ENCODE measurements around the gene ARHGAP18.
A peak's percentile ranks its signal among the peaks of the same experiment; 100 is the strongest.

Gene ARHGAP18

DNA sequence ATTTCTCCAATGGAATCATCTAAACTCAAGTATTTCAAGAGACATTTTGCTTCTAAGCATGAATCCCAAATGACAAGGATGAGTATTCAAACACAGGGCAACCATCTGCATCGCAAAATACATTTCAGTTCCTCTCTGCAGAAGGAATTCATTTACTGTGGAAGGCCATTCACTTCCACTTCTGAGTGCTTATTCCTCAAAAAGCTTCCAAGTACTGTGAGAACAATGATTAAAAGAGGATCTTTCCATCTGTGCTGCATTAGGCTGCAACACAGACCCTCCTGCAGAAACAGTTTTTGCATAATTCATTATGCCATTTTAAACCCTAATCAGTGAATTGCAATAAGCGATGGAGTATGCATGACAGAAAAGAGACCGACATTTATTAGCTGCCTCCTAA, 52.5 kb downstream of the ARHGAP18 start:
- no peak overlapping the region for H2AFZ ChIP-seq (ENCODE audit: low read length, unreplicated experiment)
- no peaks in the 10 kb centered on the region for H3K36me3 ChIP-seq (ENCODE audit: insufficient read depth, low read length)
- H3K79me2 ChIP-seq (ENCODE audit: control insufficient read depth, insufficient read depth, low read length, unreplicated experiment): peaks cover 82% of the 10 kb centered on the region
- no peak overlapping the region for H3K27ac ChIP-seq (ENCODE audit: low read depth, low read length)
- peaks cover 12% of the 10 kb centered on the region for H3K4me1 ChIP-seq (ENCODE audit: control insufficient read depth, insufficient read depth, low read length, unreplicated experiment)
- H3K4me3 ChIP-seq (ENCODE audit: low read depth, low read length): no peak overlapping the region
- no peaks in the 10 kb centered on the region for H3K27me3 ChIP-seq (ENCODE audit: insufficient read depth, low read length)

- Histone ChIP-seq H3K36me3 (ENCODE audit: insufficient read depth, low read length) (no peaks in the 10 kb centered on the region), H3K4me1 (ENCODE audit: control insufficient read depth, insufficient read depth, low read length, unreplicated experiment) (peaks cover 24% of the 10 kb centered on the region), H3K27me3 (ENCODE audit: insufficient read depth, low read length) (no peaks in the 10 kb centered on the region), H2AFZ (ENCODE audit: low read length, unreplicated experiment) (no peak overlapping the region), H3K4me3 (ENCODE audit: low read depth, low read length) (no peak overlapping the region), H3K79me2 (ENCODE audit: control insufficient read depth, insufficient read depth, low read length, unreplicated experiment) (peaks cover 84% of the 10 kb centered on the region), H3K27ac (ENCODE audit: low read depth, low read length) (no peak overlapping the region)
Observed at GRCh38 chr6:129655334-129655733, 54.6 kb downstream of the ARHGAP18 start.

GRCh38 chr6:129653746-129654145, 56.2 kb downstream of the ARHGAP18 start:
- peaks cover 20% of the 10 kb centered on the region for H3K4me1 ChIP-seq (ENCODE audit: control insufficient read depth, insufficient read depth, low read length, unreplicated experiment)

DNA sequence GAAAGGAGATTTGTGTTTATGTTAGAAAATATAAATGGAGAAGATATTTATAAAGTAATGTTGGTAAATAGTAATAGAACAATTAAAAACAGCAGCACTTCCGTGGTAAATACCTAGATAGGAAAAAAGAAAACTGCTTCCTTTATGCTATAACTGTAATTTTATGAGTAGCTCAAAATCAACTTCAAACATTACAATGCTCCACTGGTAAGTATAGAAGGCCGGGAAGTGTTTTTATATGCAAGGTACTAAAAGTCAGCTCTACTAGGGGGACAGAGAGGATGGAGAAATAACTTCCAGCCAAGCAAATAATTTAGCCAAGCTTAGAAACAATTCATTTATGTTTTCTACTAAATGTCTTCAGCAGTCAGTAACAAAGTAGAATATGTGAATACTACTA, 56.7 kb downstream of the ARHGAP18 start:
- no peak overlapping the region for H3K4me3 ChIP-seq (ENCODE audit: low read depth, low read length)
- H3K79me2 ChIP-seq (ENCODE audit: control insufficient read depth, insufficient read depth, low read length, unreplicated experiment): peaks cover 75% of the 10 kb centered on the region
- no peak overlapping the region for H2AFZ ChIP-seq (ENCODE audit: low read length, unreplicated experiment)
- no peak overlapping the region for H3K27ac ChIP-seq (ENCODE audit: low read depth, low read length)
- H3K36me3 ChIP-seq (ENCODE audit: insufficient read depth, low read length): no peaks in the 10 kb centered on the region
- H3K27me3 ChIP-seq (ENCODE audit: insufficient read depth, low read length): no peaks in the 10 kb centered on the region
- peaks cover 20% of the 10 kb centered on the region for H3K4me1 ChIP-seq (ENCODE audit: control insufficient read depth, insufficient read depth, low read length, unreplicated experiment)

More at GRCh38 chr6:129653746-129654145, 56.2 kb downstream of the ARHGAP18 start:
- H3K79me2 ChIP-seq (ENCODE audit: control insufficient read depth, insufficient read depth, low read length, unreplicated experiment): peaks cover 76% of the 10 kb centered on the region
- no peak overlapping the region for H2AFZ ChIP-seq (ENCODE audit: low read length, unreplicated experiment)
- H3K4me3 ChIP-seq (ENCODE audit: low read depth, low read length): no peak overlapping the region
- no peak overlapping the region for H3K27ac ChIP-seq (ENCODE audit: low read depth, low read length)
- no peaks in the 10 kb centered on the region for H3K27me3 ChIP-seq (ENCODE audit: insufficient read depth, low read length)
- no peaks in the 10 kb centered on the region for H3K36me3 ChIP-seq (ENCODE audit: insufficient read depth, low read length)

- Histone ChIP-seq H3K36me3 (ENCODE audit: insufficient read depth, low read length) (no peaks in the 10 kb centered on the region), H3K4me3 (ENCODE audit: low read depth, low read length) (no peak overlapping the region), H3K27me3 (ENCODE audit: insufficient read depth, low read length) (no peaks in the 10 kb centered on the region), H3K4me1 (ENCODE audit: control insufficient read depth, insufficient read depth, low read length, unreplicated experiment) (peaks cover 34% of the 10 kb centered on the region), H3K27ac (ENCODE audit: low read depth, low read length) (no peak overlapping the region), H3K79me2 (ENCODE audit: control insufficient read depth, insufficient read depth, low read length, unreplicated experiment) (peaks cover 75% of the 10 kb centered on the region), H2AFZ (ENCODE audit: low read length, unreplicated experiment) (no peak overlapping the region)
Observed at GRCh38 chr6:129651291-129651691, 58.7 kb downstream of the ARHGAP18 start.

DNA sequence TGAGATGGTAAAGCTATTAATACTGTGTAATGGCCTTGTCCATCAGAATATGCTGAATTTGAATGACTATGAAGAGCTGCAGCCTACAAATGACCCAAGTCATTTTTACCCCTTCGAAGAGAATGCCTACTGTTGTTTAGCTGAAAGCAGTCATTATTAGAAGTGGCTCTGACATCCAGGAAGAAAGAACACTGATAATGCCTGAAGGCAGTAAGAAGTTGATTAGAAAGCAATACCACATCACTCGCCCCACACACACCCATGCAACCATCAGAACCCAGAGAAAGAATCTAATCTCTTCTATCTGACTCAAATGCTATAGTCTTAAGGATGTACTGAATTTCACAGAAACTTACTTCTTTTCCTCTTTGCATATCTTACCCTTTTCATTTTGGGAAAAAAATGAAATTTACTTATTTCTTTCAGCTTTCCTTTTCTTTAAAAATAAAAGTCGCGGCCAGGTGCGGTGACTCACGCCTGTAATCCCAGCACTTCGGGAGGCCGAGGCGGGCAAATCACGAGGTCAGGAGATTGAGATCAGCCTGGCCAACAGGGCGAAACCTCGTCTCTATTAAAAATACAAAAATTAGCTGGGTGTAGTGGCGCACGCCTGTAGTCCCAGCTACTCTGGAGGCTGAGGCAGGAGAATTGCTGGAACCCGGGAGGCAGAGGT, 61.0 kb downstream of the ARHGAP18 start:
- no peak overlapping the region for H3K27ac ChIP-seq (ENCODE audit: low read depth, low read length)
- H3K36me3 ChIP-seq (ENCODE audit: insufficient read depth, low read length): no peaks in the 10 kb centered on the region
- peaks cover 57% of the 10 kb centered on the region for H3K79me2 ChIP-seq (ENCODE audit: control insufficient read depth, insufficient read depth, low read length, unreplicated experiment)
- no peak overlapping the region for H3K4me3 ChIP-seq (ENCODE audit: low read depth, low read length)
- H3K4me1 ChIP-seq (ENCODE audit: control insufficient read depth, insufficient read depth, low read length, unreplicated experiment): peaks cover 55% of the 10 kb centered on the region
- no peak overlapping the region for H2AFZ ChIP-seq (ENCODE audit: low read length, unreplicated experiment)
- H3K27me3 ChIP-seq (ENCODE audit: insufficient read depth, low read length): no peaks in the 10 kb centered on the region

DNA sequence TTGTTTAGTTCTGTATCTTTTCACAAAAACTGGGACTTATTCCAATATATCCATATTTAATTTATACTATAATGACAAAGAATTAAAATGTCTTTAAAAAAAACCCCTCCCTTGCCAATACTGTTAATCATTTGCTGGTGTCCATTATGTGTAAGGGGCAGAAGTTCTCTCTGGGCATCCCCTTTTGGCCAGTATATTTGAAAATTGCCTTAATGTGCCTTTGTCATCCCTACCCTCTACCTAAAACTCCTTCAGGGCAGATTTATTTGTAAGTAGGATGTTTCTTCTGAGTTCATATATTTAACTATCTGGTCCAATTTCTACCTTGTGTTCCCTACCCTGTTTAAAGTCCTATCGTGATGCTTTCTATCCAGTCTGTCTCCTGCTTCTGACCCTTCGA, 62.9 kb downstream of the ARHGAP18 start:
- H3K4me1 ChIP-seq (ENCODE audit: control insufficient read depth, insufficient read depth, low read length, unreplicated experiment): peaks cover 53% of the 10 kb centered on the region

GRCh38 chr6:129646642-129647041, 63.3 kb downstream of the ARHGAP18 start:
- no peaks in the 10 kb centered on the region for H3K36me3 ChIP-seq (ENCODE audit: insufficient read depth, low read length)
- peak overlapping the region; percentile 58 for H2AFZ ChIP-seq (ENCODE audit: low read length, unreplicated experiment)
- H3K27ac ChIP-seq (ENCODE audit: low read depth, low read length): peak overlapping the region; percentile 81
- H3K27me3 ChIP-seq (ENCODE audit: insufficient read depth, low read length): no peaks in the 10 kb centered on the region
- peak overlapping the region; percentile 70 for H3K4me3 ChIP-seq (ENCODE audit: low read depth, low read length)
- peaks cover 35% of the 10 kb centered on the region for H3K79me2 ChIP-seq (ENCODE audit: control insufficient read depth, insufficient read depth, low read length, unreplicated experiment)
- H3K4me1 ChIP-seq (ENCODE audit: control insufficient read depth, insufficient read depth, low read length, unreplicated experiment): peaks cover 53% of the 10 kb centered on the region

More for the DNA sequence above, 62.9 kb downstream of the ARHGAP18 start:
- Histone ChIP-seq H3K36me3 (ENCODE audit: insufficient read depth, low read length) (no peaks in the 10 kb centered on the region), H3K27me3 (ENCODE audit: insufficient read depth, low read length) (no peaks in the 10 kb centered on the region), H3K79me2 (ENCODE audit: control insufficient read depth, insufficient read depth, low read length, unreplicated experiment) (peaks cover 39% of the 10 kb centered on the region), H2AFZ (ENCODE audit: low read length, unreplicated experiment) (no peak overlapping the region), H3K4me3 (ENCODE audit: low read depth, low read length) (peak overlapping the region; percentile 70; the same call in 1 of the 2 replicates), H3K27ac (ENCODE audit: low read depth, low read length) (peak overlapping the region; percentile 81)

GRCh38 chr6:129645830-129646579, 64.0 kb downstream of the ARHGAP18 start:
- Histone ChIP-seq H3K79me2 (ENCODE audit: control insufficient read depth, insufficient read depth, low read length, unreplicated experiment) (peaks cover 30% of the 10 kb centered on the region), H3K36me3 (ENCODE audit: insufficient read depth, low read length) (0 out of 2 replicates have a peak, but pooled peaks cover under 1% of the 10 kb centered on the region), H2AFZ (ENCODE audit: low read length, unreplicated experiment) (peak overlapping the region; percentile 58), H3K27ac (ENCODE audit: low read depth, low read length) (peak overlapping the region; percentile 81), H3K4me3 (ENCODE audit: low read depth, low read length) (peak overlapping the region; percentile 70), H3K27me3 (ENCODE audit: insufficient read depth, low read length) (no peaks in the 10 kb centered on the region), H3K4me1 (ENCODE audit: control insufficient read depth, insufficient read depth, low read length, unreplicated experiment) (peaks cover 53% of the 10 kb centered on the region)

DNA sequence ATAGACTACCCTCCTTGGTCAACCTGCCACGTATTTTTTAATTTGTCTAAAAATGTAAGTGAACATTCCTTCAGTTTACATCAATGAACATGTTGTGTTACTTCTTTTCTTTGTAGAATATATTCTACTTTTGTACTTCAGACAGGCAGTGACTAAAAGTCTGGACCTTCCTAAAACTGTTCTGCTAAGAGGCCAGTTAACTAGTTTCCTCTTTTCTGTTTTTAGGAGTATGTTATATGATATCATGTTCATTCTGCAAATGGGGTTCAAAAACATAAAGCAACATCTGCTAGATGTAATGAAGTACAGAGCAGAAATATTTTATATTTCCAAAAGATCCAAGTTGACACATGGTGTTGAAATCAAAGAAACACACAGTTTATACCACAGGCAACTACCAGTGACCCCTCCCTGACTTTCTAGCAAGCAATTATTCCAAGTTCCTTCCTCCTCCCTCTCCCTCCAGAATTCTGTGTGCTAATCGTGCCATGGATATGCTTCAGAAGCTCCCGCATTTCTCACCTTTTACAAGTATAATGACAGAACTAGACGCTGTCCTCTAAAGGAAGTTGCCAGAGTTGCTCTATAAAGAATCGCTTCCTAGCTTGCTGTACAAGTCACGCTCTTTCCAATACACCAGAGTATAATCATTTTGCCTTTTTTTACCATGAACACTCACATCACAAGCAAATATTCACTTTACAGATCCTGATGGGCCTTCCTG, 64.7 kb downstream of the ARHGAP18 start:
- Histone ChIP-seq H3K27me3 (ENCODE audit: insufficient read depth, low read length) (no peaks in the 10 kb centered on the region), H3K27ac (ENCODE audit: low read depth, low read length) (peak overlapping the region; percentile 81)

More for the DNA sequence above, 64.7 kb downstream of the ARHGAP18 start:
- Histone ChIP-seq H3K4me1 (ENCODE audit: control insufficient read depth, insufficient read depth, low read length, unreplicated experiment) (peaks cover 54% of the 10 kb centered on the region), H3K79me2 (ENCODE audit: control insufficient read depth, insufficient read depth, low read length, unreplicated experiment) (peaks cover 26% of the 10 kb centered on the region), H3K36me3 (ENCODE audit: insufficient read depth, low read length) (0 out of 2 replicates have a peak, but pooled peaks cover 3% of the 10 kb centered on the region), H2AFZ (ENCODE audit: low read length, unreplicated experiment) (no peak overlapping the region), H3K4me3 (ENCODE audit: low read depth, low read length) (peak overlapping the region; percentile 39)

Measured in ACC112 (cell line).